Neural cell (in vitro differentiated cells): ENCODE measurements around the gene TMEM255B. TPM values are rescaled to one million over a fixed set of nuclear protein-coding genes. Genes with fewer than 3 reads are reported as not detected.

ENCODE experiments used
- H2AFZ ChIP-seq: fragments of 200-600, 300-800 bp; sonication (generic), shearing (Covaris generic); 2 replicates; pipeline ENCODE4 v1.6.0; 2014; ENCODE audit warnings: low read depth, mild to moderate bottlenecking, antibody characterized with exemption, low read length, moderate library complexity
- H3F3A ChIP-seq: fragments of 200-600 bp; shearing (Covaris generic); 2 replicates; pipeline ENCODE4 v1.6.1; 2016; ENCODE audit warnings: mild to moderate bottlenecking, moderate library complexity, mixed read lengths, antibody characterized with exemption, low read length; ENCODE audit not compliant: insufficient read depth, poor library complexity, severe bottlenecking
- H3K27ac ChIP-seq: fragments of 200-600, 300-800 bp; sonication (generic), shearing (Covaris generic); 2 replicates; pipeline ENCODE4 v1.5.1; 2014; ENCODE audit warnings: mild to moderate bottlenecking, low read length, moderate library complexity
- H3K27me3 ChIP-seq: fragments of 300-800, 200-600 bp; sonication (generic), shearing (Covaris generic); 2 replicates; pipeline ENCODE4 v1.6.0; 2014; ENCODE audit warnings: mild to moderate bottlenecking, low read depth, low read length, moderate library complexity; ENCODE audit not compliant: insufficient read depth
- H3K36me3 ChIP-seq: fragments of 300-800, 200-600 bp; sonication (generic), shearing (Covaris generic); 2 replicates; pipeline ENCODE4 v1.5.1; 2014; ENCODE audit warnings: mild to moderate bottlenecking, antibody characterized with exemption, low read length, moderate library complexity; ENCODE audit not compliant: insufficient read depth
- H3K4me2 ChIP-seq: fragments of 300-800, 200-600 bp; sonication (generic), shearing (Covaris generic); 2 replicates; pipeline ENCODE4 v1.6.0; 2014; ENCODE audit warnings: mild to moderate bottlenecking, low read length
- H3K4me3 ChIP-seq: fragments of 300-800, 200-600 bp; sonication (generic), shearing (Covaris generic); 2 replicates; pipeline ENCODE4 v1.5.1; 2014; ENCODE audit warnings: mild to moderate bottlenecking, low read length, moderate library complexity
- H3K79me2 ChIP-seq: fragments of 200-600 bp; shearing (Covaris generic); replicated peaks from 2 replicates; pipeline ENCODE4 v1.6.0; 2014; ENCODE audit warnings: mild to moderate bottlenecking, low read length, moderate library complexity; ENCODE audit not compliant: insufficient read depth
- H3K9ac ChIP-seq: fragments of 300-800, 200-600 bp; sonication (generic), shearing (Covaris generic); 2 replicates; pipeline ENCODE4 v1.6.1; 2016; ENCODE audit warnings: mild to moderate bottlenecking, low read length, mixed read lengths
- H3K9me2 ChIP-seq: fragments of 200-600 bp; shearing (Covaris generic); 2 replicates; pipeline ENCODE4 v1.6.1; 2016; ENCODE audit warnings: mild to moderate bottlenecking, low read length, mixed read lengths; ENCODE audit not compliant: insufficient read depth
- H3K9me3 ChIP-seq: fragments of 200-600, 300-800 bp; sonication (generic), shearing (Covaris generic); 2 replicates; pipeline ENCODE4 v1.6.1; 2016; ENCODE audit warnings: mild to moderate bottlenecking, mixed run types, low read length, moderate library complexity, mixed read lengths
- H4K20me1 ChIP-seq: fragments of 200-600 bp; shearing (Covaris generic); 2 replicates; pipeline ENCODE4 v1.6.1; 2016; ENCODE audit warnings: mild to moderate bottlenecking, mixed run types; ENCODE audit not compliant: insufficient read depth
- CTCF ChIP-seq: fragments of 450-650 bp; IDR thresholded peaks from 2 replicates; pipeline ENCODE4 v1.5.1; 2014; ENCODE audit warnings: antibody characterized with exemption, mild to moderate bottlenecking, moderate library complexity; ENCODE audit not compliant: poor library complexity, severe bottlenecking
- EP300 ChIP-seq: fragments of 450-650 bp; conservative IDR thresholded peaks from 2 replicates; pipeline ENCODE4 v1.6.1; 2014; ENCODE audit warnings: antibody characterized with exemption, mild to moderate bottlenecking, moderate library complexity; ENCODE audit not compliant: poor library complexity, severe bottlenecking
- EZH2 ChIP-seq: fragments of 200-600, 300-800 bp; shearing (Covaris generic), sonication (generic); IDR thresholded peaks from 2 replicates; pipeline ENCODE4 v1.6.1; 2014; ENCODE audit warnings: antibody characterized with exemption, low read length, borderline replicate concordance, mild to moderate bottlenecking; ENCODE audit not compliant: insufficient read depth, poor library complexity, severe bottlenecking
- MXI1 ChIP-seq: fragments of 450-650 bp; conservative IDR thresholded peaks from 2 replicates; pipeline ENCODE4 v1.6.1; 2014; ENCODE audit warnings: antibody characterized with exemption, mild to moderate bottlenecking; ENCODE audit not compliant: poor library complexity, severe bottlenecking
- POLR2AphosphoS5 ChIP-seq: IDR thresholded peaks from 2 replicates; pipeline ENCODE4 v1.6.1; 2012
- RAD21 ChIP-seq: fragments of 450-650 bp; conservative IDR thresholded peaks from 2 replicates; pipeline ENCODE4 v1.6.1; 2014; ENCODE audit warnings: antibody characterized with exemption, mild to moderate bottlenecking, moderate library complexity
- REST ChIP-seq: IDR thresholded peaks from 2 replicates; pipeline ENCODE4 v1.6.1; 2012; ENCODE audit warnings: borderline replicate concordance
- SMC3 ChIP-seq: fragments of 450-650 bp; conservative IDR thresholded peaks from 2 replicates; pipeline ENCODE4 v1.6.1; 2014; ENCODE audit warnings: antibody characterized with exemption, mild to moderate bottlenecking, moderate library complexity; ENCODE audit not compliant: poor library complexity
- TAF1 ChIP-seq: IDR thresholded peaks from 2 replicates; pipeline ENCODE4 v1.6.1; 2012; ENCODE audit warnings: low read depth
- polyA plus RNA-seq: library from polyadenylated mRNA; depleted of rRNA; stranded (reverse); fragments of >200 nt; gene quantifications from 2 replicates; pipeline ENCODE4 v1.2.3, GENCODE V29; 2014

TMEM255B gene
- polyA plus RNA-seq, 1 donor from 2014 or later: not detected

- H3K79me2 ChIP-seq: no peaks in the 10 kb centered on the region
- H4K20me1 ChIP-seq: no peaks in the 10 kb centered on the region
- H3K4me2 ChIP-seq: no peak overlapping the region
- no peak overlapping the region for H3K9ac ChIP-seq
- no peaks in the 10 kb centered on the region for H3K9me3 ChIP-seq
- no peak overlapping the region for H2AFZ ChIP-seq
- TF ChIP-seq EZH2 (no peak), CTCF (no peak), TAF1 (no peak), RAD21 (no peak), POLR2AphosphoS5 (no peak), SMC3 (no peak)
- no peaks in the 10 kb centered on the region for H3K36me3 ChIP-seq
- no peak overlapping the region for H3K4me3 ChIP-seq
- no peaks in the 10 kb centered on the region for H3K27me3 ChIP-seq
- H3K27ac ChIP-seq: no peak overlapping the region
- no peaks in the 10 kb centered on the region for H3F3A ChIP-seq
- no peaks in the 10 kb centered on the region for H3K9me2 ChIP-seq
These were observed 87.8 kb downstream of the TMEM255B start for GRCh38 chr13:113846636-113847318.

GRCh38 chr13:113848020-113848419 is 89.0 kb downstream of the TMEM255B start:
- Histone ChIP-seq H3F3A (no peaks in the 10 kb centered on the region), H3K9ac (no peak overlapping the region), H4K20me1 (no peaks in the 10 kb centered on the region), H3K9me3 (no peaks in the 10 kb centered on the region), H3K27me3 (no peaks in the 10 kb centered on the region), H3K4me3 (no peak overlapping the region), H3K9me2 (no peaks in the 10 kb centered on the region), H2AFZ (no peak overlapping the region), H3K27ac (no peak overlapping the region), H3K4me2 (no peak overlapping the region), H3K79me2 (no peaks in the 10 kb centered on the region), H3K36me3 (no peaks in the 10 kb centered on the region)
- TF ChIP-seq CTCF (no peak), EP300 (no peak), TAF1 (no peak), POLR2AphosphoS5 (no peak), SMC3 (no peak), REST (no peak), EZH2 (no peak), MXI1 (no peak), RAD21 (no peak)
